Left forelimb (tissue), 1 donor: ENCODE measurements around the gene CTNNAL1.

ENCODE experiments used
- DNase-seq: peaks from one replicate; pipeline ENCODE4 v3.0.0-alpha.2; 2018; ENCODE audit warnings: low spot score

The CTNNAL1 gene

DNA sequence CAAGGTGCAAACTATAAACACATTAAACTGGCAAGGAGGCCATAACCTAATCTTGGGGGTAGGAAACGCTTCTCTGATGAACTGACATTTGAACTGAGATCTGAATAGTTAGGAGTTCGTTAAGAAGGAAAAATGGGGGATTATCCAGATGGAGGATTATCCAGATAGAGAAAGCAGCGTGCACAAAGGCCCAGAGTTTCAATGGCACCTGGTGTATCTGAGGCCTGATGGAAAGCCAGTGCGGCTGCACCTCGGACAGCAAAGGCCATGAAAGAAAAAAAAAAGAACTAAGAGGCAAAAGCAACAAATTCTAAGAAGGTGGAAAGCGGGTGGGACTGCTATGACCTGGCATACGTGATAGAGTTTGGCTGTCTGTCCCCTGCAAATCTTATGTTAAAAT, 13.0 kb upstream of the CTNNAL1 start:
- no peak for DNase-seq

DNA sequence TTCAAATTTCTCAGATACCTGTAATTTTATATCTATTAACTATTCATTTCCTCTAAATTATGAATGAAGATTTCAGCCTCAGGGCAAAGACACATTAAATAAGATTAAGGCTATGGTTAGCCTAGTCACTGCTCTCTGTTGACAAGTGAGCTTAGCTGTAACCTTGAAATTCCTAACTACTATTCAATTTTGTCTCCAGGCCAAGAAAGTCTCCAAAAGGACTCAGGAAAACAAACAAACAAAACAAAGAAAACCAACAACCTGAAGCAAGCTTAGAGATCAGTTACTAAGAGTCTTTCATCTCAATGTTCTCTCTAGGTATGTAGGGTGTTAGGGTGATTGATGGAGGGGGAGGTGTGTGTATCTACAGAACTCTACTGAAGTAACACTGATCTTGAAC, 9.6 kb upstream of the CTNNAL1 start:
- no peak for DNase-seq

DNA sequence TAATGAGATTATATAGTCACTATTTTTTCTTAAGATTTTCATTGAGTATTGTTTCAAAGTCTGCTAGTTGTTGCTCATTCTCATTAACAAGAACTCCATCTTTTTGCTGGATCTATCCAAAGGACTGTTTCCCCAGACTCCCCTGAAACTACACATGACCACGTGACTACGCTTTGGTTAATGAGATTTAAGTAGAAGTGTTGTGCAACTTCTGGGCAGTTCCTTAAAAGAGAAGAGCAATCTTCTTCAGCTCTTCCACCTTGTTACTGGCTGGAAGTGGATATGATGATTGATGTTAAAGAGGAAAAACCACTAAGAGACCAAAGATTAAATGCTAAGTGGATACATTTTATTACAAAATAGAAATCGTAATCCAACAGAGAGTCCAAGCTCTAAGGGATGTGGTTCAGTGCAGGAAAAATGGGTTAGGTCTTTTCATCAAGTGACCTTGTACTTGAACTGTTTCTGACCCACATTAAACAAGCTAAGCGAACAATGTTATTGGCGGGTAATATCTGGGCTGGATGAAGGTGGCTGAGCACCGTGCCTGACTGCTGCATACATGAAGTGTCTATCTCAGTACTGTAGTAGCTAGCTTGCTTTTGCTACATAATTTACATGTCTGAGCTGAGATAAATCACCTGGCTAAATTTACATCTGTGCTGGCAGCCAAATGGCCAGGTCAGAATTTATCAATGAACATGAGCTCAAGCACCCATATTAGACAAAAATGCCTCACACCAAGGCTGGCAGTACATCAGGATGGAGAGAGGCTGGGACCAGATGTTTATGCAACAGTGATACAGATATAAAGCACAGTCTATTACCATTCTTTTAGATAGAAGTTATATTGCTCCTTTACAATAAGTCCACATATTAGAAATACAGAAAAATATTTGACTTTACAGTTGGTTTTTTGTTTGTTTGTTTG, 7.5 kb upstream of the CTNNAL1 start:
- DNase-seq: no peak

DNA sequence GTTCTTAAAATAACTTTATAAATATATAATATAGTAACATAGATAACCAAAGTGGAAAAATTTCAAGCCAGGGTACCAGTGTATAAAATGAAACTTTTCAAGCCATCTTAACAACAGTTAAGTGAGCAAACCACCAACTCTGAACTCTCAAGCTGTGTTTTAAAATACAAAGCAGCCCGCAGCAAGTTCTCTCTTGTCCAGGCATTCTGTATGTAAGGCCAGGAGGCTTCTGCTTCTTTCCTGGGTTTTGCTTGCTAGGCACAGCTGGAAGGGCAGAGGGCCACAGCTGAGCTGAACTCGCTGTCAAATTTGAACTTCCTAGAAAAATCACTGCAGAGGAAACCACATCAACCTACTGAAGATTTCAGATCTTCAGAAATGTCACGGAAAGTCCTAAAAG, 6.8 kb upstream of the CTNNAL1 start:
- no peak for DNase-seq

DNA sequence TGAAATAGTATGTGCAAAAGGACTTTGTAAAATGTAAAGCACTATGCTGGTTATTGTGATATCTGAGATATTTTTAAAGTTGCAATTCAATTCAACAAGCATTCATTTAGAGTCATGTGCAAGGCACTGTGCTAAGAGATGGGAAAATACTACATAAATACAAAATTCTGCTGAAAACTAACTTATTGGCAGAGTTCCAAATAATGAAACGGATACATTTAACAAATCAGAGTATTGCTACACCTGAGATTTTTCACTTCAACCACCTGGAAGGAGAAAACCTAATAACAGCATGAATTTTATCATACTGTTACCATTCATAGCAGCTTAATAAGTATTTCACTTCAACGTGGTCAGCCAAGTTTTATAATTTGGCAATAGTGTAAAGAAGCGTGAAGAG, 6.1 kb upstream of the CTNNAL1 start:
- no peak for DNase-seq

DNA sequence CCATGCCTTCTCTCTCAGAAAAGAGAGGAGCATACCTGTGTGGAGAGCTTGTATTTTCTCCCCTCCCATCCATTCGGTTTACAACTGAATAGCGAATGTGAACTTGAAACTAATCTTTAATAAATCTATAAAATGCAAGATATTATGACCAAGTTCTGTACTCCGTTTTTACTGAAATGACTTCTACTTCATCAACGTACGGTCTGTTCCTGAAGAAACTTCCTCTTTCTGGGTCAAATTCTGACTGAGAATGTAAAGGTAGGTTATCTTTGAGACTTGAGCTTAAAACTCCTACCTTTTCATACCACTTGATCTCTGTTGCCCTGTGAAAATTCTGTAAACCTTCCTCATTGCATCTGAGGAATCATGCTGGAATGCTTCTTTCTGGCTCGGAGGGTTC, 4.2 kb upstream of the CTNNAL1 start:
- DNase-seq: no peak

DNA sequence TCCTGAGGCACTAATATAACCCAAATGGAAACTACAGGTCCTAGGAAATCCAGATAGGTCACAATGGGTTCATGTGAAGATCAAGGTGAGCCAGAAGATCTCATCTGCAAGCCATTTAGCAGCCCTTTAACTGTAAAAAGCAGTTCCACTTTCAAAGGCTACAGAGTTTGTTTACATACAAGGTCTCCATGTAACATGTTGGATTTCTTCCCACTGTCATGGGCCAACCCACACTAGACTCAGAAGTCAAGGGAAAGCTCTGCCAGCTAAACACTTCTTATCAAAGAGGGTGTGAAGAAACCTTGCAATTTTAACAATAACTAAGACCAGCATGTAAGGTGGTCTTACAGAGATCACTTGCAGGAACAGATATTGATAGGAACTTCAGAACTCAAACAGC, 3.8 kb upstream of the CTNNAL1 start:
- no peak for DNase-seq

DNA sequence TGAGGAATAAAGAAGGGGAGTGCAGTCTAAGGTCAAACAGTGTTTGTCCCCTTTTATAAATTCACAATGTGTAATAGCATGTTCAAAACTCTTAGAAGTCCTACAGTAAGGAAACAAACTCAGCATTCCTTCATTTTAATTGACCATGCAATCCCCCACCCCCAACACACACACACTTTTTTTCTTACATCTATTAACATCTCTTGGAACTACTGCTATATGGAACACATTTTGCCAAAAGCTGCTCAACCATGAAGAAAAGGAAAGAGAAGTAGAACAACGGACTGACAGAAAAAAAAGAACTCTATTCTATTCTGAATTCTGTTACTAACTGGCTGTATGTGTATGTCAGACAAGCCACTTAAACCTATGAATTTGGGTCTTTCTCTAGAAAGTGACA, 2.8 kb upstream of the CTNNAL1 start:
- DNase-seq: no peak

DNA sequence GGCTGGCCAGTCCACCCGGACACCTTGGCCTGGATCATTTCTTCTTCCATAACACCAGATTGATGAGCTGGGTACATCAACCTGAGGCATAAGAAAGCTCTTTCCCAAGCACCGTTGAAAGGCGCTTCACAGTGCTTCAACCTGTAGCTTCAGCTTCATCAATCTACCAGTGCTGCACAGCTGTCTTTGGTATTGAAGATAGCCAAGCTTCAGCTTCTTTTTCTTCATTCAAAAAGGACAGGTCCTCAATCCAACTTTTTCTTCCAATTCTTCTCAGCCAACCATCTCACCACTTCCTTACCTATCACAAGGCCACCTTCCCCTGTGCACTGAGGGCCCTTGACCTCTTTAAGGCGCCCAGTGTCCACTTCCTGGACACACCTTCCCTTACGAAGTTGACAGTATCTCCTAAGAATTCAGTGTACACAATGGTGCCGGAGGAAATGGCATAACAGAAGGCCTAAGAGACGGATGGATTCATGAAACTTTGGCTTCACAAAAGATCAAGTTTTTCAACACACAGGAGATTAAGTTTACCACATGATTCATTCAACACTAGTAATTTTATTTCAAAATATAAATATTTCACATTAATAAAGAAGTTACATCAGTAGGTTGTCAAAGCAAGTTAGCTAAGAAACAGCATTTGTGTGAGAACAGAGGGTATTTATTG, 1.4 kb upstream of the CTNNAL1 start:
- no peak for DNase-seq

DNA sequence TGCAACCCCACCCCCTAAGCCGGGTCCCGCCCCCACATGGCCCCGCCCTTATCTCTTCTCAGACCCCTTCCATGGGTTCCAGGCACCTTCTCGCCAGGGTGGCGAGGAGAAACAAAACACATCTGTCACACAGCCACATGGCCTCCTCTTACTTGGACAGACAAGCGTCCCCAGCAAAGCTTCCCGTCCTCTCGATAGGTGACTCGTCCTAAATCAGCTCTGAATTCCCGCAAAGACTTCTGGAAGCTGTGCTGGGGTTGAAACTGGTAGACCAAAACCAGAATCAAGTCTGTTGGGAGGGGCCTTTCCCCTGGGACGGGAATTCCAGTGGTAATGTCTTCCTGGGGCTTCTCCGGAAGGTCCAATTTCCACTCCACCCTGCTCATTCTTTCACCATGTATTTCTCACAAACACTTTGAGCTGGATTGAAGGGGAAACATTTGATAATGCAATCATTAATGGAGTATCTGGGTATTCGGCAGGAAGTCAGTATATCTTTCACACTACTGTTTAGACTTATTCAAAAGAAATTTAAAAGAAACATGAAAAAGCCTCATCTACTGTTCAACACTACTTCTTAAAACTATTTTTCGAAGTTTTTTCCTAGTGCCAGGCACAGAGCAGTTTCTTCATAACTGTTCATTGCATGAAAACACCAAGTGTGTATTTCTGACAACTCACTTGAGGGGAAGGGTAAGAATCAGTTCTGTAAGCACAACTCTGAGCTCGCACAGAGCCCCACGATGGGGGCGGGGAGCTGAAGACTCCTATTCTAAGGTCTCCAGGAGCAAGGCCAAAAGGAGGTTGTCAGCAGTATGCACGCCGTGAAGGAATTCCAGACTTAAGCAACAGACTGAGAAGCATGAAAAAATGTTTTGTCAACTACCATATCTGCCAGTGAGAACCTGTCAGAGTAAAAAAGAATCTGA, 644 bp upstream of the CTNNAL1 start:
- DNase-seq: no peak

DNA sequence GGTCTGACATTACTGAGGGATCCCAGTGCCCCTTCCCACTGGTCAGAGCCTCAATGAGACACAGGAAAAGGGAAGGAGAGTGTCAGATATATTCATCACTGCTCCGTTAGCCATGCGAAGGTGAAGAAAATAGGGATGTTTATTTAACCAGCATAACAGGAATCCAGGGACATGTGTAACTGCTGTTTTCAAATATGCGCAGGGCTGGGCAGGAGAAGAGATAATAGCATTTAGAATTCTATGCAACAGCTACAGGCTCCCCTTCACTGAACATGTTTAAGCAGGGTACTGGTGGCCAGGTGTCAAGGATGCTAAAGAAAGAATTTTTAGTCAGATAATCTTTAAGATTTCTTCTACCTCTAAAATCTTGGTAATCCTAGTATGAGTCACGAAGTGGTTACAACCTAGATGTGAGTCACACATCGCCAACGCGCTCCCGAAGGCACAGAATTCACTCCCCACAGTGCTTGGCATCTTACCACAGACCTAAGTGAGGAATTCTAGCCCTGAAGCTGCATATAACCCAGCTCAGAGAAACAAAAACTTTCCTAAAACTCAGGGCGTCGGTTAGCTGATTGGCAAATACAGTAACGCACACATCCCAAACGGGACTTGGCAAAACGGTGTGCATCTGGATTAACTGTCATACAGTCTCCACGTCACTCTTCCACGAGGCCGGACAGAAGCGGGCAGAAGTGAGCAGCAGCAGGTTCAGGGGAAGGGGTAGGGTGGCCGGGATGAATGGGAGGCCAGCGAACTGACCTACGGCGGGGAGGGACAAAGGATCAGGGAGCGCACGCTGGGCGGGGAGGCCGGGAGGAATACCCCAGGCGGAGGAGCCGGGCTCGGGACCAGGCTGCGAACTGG, 1.1 kb downstream of the CTNNAL1 start:
- peak; percentile 72 for DNase-seq

DNA sequence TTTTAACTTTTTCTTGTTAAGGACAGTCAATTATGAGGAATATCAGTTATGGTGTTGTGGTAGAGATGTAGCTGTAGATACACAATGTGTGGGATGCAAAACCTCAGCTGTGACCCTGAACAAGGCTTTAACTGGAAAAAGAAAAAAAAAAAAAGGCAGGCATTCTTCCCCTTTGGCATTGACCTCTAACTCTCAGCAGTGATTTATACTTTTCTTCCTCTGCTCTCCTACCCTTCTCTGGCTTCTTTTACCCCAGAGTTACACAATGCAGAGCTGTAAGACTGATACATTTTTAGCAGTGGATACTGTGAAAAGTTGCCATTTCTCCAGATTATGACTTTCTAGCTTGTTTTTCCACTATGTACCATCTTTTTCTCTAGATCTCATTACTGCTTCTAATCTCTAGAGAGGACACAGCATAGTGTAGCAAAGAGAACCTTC, 2.0 kb downstream of the CTNNAL1 start:
- no peak for DNase-seq

DNA sequence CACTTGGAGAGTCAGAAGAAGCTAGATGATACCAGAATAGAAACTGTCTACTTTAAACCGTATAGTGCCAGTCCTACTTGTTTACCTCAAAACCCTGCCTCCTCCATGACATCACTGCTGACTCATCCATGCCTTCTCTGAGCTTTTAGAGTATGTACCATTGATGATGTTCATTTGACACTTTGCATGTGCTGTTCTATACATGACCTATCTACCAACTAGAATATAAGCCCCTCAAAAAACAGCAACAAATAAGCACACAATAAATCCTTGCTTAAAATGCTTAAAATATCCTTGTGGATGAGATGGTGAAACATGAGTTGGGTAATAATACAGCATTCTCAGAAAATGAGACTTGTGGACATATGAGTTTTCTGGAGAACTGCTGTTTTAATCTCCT, 2.6 kb downstream of the CTNNAL1 start:
- no peak for DNase-seq

DNA sequence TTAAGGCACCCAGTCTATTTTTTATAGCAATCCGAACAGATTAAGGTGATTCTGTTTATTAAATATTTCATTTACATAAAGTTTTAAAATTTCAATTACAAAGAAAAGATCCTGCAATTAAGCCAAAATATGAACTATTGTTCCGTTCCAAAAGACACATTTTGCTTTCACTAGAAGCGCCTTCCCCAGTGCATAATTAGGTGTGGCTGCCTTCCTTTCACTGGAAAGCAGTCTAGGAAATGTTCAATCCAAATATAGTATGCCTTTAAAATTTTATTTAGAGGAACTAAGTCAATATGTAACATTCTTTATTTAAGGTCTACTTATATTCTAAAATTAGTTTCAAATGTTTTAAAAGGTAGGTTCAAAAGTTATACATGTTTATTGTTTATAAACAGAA, 7.6 kb downstream of the CTNNAL1 start:
- DNase-seq: no peak

DNA sequence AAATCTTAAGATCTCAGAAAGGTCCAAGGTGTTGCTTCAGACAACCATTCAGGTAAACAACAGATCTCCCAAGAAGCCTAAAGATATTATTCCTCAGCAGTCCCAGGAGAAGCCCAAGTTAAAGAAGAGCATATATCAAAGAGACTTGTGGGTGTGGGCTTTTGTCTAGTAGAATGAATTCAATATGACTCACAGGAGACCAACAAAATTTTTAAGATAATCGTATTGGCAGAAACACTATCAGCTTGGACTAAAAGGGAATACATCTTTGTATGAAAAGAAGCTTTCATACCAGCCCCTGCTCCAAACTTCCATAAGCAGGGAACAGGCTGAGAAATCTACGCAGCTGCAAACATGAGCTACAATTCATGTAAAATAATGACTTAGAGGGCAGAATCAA, 10.2 kb downstream of the CTNNAL1 start:
- DNase-seq: no peak

DNA sequence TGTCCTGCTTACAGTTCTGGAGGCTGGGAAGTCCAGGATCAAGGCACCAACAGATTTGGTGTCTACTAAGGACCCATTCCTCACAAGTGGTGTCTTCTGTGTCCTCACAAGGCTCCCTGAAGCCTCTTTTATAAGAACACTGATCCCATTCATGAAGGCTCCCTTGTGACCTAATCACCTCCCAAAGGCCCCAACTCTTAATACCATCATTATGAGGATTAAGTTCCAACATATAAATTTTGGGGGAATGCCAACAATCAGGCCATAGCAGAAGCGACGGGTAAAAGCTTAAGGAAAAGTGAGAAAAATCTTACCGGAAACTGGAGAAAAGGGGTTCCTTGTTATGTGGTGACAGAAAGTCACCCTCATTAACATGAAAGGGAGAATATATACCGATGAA, 11.2 kb downstream of the CTNNAL1 start:
- DNase-seq: no peak

DNA sequence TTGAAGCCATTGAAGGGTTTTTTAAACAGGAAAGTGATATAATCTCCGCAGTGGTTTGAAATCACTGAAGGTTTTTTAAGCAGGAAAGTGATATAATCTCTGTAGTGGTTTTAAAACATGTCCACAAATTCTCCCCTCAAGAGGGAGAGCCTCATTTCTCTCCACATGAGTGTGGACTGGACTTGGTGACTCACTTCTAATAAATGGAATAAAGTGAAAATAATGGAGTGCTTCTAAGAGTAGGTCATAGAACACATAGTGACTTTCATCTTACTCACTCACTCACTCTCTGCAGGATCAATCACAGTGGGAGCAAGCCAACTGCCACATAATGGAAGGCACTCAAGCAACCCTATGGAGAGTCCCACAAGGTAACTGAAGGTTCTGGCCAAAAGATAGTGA, 12.0 kb downstream of the CTNNAL1 start:
- no peak for DNase-seq

DNA sequence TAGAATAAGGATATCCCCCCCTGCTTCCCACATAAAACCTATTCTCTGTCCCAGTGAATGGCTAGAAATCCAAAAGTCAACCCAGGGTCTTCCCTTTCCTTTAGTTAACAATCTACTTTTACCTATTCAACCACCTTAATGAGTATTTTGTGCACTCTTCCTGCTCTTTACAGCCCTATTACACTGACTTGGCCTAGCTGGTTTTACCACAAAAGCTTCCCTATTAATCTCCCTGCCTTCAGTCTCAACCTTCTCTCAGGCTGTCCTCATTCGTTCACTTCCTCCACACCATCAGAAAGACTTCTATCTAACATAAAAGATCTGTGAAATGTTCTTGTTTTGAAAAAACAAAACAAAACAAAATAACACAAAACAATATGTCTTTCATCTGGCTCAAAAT, 16.2 kb downstream of the CTNNAL1 start:
- no peak for DNase-seq

DNA sequence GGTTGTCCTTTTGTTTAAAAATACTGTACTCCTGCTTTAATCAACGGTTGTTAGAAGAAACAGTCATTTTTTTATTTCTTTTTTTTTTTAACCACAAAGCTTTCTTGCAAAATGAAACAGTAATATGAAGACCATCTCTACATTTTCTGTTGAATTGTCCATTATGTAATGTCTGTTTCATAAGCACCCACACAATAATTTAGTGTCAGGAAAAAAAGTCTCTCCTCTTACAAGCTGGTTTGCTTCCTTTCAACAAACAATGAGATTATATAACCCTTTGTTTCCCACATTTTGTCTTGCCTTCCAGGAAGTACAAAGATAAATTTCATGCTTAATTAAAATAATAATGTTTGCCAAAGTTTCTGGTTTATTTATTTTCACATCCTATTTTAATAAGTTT, 16.7 kb downstream of the CTNNAL1 start:
- DNase-seq: no peak

DNA sequence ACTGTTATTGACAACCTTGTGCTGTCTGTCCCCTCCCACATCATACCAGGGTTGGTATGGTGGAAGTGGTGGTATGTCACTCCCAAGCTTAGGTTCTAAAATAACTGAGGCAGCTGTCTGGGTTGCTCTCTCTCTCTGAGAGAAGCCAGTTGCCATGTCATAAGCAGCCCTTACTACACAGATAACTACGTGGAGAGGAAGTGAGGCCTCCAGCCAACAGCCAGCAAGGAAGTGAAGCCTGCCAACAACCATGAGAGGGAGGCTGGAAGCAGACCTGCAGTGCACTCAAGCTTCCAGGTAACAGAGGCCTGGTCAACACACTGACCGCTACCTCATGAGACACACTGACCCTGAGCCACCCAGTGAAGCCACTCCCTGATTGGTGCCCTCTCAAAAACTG, 18.6 kb downstream of the CTNNAL1 start:
- no peak for DNase-seq

DNA sequence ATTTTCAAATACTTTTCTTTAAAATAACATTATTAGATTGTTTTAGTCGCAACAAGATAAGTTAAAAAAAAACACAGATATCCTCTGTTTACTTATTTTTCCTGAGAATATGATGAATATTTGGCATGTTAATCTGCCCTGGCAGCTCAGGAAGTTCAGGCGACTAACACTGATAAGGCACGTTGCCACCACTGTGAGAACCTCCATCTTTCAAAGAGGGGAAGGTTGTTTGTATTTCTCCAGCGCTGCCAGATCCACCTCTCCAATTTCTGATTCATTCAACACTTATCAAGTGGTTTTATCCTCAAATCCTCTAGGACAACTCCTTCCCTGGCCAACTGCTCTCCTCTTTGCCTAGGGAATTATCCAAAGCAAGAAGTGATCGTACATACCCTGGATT, 21.8 kb downstream of the CTNNAL1 start:
- DNase-seq: no peak

DNA sequence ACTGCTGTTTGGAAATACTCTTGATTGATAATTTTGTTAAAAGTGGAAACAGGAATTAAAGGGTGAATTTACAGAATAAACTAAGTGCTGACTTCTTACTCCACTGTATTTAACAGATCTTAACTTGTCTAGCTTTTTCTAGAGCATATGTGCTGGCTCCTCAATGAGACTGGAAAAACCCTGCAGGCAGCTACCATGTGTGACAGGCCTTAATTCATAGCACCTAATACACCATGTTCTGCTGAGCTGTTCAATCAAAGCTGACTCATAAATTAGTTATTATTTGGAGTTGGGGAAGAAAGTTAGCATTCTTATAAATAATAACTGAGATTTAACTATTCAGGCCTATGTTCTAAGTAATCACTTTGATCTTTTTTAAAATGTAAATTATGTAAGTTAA, 29.4 kb downstream of the CTNNAL1 start:
- no peak for DNase-seq
